C4-2B (cell line): Measurements from ENCODE around the gene NSMF.
"Not testable (repeated sequence)": the region's sequence is repeated elsewhere in the genome, so short reads cannot be mapped to it uniquely, and the experiment has no call there.

Experiments used
- H3K27ac ChIP-seq: fragments of 450-650 bp; 2 replicates; pipeline ENCODE4 v1.5.1; 2017
- ZFX ChIP-seq: fragments of 450-650 bp; IDR thresholded peaks from 2 replicates; pipeline ENCODE4 v1.6.1; 2017
- TF ChIP-seq, protein P1 (sequence below): fragments of 450-650 bp; conservative IDR thresholded peaks from 2 replicates; pipeline ENCODE4 v1.5.1; 2017; ENCODE audit warnings: mild to moderate bottlenecking

The NSMF gene

DNA sequence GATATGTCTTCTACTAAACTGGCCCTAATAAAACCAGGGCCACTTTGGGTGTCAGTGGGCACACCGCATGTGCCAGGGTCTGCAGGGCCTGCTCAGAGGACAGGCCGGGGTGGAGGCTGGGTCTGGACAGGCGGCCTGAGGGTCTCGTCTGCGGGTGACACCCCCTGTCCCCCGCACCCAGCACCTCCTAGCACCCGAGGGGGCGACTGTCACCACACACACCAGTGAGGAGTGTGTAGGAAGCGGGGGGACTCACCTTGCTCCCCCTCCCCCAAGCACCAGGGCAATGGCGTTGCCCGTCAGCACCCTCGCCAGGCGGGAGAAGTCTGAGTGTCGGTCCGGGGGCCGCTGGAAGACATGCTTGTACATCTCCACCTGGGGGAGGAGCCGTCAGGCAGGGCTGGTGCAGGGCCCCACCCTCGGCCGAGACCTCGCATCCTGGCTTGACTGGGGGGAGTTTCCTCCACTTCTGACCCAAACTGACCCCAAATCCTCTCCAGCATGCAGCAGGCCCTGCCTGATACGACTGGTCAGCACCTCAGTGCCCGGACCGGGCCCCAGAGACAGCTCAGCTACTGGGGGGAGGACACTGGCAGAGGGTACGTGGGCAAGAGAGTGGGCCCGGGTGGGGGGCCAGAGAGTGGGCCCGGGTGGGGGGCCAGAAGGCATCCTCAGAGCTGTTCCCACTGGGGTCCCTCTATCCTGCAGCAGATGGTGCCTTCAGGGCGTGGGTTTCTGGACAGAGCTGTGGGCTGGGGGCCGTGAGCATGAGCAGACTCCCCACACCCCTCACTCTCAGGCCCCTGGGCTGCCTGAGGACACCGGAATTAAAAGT lies 18.9 kb upstream of the NSMF start:
- H3K27ac ChIP-seq: no peak overlapping the region
- TF ChIP-seq, protein P1, sequence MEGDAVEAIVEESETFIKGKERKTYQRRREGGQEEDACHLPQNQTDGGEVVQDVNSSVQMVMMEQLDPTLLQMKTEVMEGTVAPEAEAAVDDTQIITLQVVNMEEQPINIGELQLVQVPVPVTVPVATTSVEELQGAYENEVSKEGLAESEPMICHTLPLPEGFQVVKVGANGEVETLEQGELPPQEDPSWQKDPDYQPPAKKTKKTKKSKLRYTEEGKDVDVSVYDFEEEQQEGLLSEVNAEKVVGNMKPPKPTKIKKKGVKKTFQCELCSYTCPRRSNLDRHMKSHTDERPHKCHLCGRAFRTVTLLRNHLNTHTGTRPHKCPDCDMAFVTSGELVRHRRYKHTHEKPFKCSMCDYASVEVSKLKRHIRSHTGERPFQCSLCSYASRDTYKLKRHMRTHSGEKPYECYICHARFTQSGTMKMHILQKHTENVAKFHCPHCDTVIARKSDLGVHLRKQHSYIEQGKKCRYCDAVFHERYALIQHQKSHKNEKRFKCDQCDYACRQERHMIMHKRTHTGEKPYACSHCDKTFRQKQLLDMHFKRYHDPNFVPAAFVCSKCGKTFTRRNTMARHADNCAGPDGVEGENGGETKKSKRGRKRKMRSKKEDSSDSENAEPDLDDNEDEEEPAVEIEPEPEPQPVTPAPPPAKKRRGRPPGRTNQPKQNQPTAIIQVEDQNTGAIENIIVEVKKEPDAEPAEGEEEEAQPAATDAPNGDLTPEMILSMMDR: no peak
- TF ChIP-seq ZFX: no peak

DNA sequence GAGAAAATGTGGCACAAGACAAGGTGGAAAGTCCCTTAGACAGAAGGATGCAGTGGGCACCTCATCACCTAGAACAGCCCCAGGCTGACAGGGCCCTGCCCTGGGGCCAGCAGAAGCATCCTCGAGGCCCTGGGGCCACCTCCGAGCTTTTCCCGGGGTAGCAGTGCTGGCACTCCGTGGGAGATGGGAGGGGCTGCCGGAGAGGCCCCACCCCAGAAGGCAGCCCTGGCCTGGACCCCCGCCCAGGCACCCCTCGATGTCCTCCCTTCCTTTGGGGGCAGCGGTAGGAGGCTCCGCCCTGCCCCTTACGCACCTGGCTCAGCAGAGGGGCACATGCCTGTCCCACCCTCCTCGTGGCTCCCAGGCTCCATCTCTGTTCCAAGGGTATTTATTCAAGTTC lies 17.7 kb upstream of the NSMF start:
- TF ChIP-seq ZFX: no peak
- TF ChIP-seq, protein P1: no peak
- no peak overlapping the region for H3K27ac ChIP-seq

DNA sequence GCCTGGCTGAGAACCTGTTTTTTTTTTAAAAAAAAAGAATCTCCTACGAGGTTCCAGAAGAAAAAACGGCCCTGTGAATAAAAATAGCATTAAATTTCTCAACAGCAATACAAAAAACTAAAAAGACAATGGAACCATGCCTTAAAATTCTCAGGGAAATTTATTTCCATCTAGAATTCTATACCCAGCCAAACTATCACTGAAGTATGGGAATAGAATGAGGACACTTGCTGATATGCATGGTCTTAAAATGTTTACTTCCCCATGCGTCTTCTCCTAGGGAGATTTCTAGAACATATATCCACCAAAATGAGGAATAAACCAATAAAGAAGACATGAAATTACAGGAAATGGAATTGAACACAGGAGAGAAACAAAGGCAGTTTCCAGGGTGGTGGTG lies 16.5 kb upstream of the NSMF start:
- TF ChIP-seq, protein P1: no peak
- TF ChIP-seq ZFX: no peak
- H3K27ac ChIP-seq: no peak overlapping the region

DNA sequence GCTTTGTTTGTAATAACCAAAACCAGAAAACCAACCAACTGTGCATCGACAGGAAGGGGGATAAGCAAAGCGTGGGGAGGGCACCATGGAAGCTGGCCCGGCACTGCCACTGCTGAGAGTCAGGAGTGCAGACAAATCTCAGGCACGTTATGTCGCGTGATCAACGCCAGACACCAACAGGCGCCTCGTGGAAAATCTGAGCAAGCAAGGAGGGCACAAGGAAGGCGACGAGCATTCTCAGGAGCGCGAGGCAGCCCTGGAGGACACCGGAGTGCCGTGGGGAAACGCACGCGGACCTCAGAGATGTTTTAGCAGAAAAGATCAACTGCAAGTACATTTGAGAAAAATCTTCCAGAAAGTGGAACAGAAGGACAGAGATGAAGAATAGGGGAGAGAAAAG lies 15.1 kb upstream of the NSMF start:
- no peak overlapping the region for H3K27ac ChIP-seq
- TF ChIP-seq, protein P1: no peak
- no peak for TF ChIP-seq ZFX

DNA sequence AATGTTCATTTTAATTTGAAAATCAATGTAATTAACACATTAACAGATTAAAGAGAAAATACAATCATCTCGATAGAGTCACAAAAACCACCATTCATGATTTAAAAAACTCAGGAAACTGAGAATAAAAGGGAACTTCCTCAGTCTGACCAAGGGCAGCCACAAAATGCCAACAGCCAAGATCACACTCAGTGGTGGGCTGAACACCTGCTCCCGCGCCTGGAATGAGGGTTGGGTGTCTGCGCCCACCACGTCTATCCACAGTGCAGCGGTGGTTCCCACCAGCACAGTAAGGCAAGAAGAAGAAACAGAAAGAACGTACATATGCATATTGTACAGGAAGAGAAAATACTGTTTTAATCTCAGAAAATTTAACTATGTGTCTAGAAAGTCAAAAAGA lies 11.7 kb upstream of the NSMF start:
- TF ChIP-seq, protein P1: no peak
- no peak for TF ChIP-seq ZFX
- no peak overlapping the region for H3K27ac ChIP-seq

DNA sequence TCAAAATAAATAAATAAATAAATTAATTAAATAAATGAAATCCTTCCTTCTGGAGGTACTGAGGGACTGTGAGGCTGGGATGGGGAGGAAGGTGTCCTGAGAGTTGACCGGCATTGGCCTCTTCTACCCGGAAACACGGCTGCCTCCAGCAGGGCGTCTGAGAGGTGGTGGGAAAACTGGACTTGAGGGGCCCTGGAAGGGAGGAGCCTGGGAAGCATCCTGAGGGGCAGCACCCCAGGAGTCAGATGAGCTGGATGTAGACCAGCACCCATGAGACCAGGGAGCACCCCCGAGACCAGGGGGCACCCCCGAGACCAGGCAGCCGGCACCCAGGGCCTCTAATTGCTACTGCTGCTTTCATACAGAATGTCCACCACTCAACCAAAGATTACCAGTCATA lies 8.8 kb upstream of the NSMF start:
- no peak overlapping the region for H3K27ac ChIP-seq
- TF ChIP-seq ZFX: no peak
- TF ChIP-seq, protein P1: no peak

DNA sequence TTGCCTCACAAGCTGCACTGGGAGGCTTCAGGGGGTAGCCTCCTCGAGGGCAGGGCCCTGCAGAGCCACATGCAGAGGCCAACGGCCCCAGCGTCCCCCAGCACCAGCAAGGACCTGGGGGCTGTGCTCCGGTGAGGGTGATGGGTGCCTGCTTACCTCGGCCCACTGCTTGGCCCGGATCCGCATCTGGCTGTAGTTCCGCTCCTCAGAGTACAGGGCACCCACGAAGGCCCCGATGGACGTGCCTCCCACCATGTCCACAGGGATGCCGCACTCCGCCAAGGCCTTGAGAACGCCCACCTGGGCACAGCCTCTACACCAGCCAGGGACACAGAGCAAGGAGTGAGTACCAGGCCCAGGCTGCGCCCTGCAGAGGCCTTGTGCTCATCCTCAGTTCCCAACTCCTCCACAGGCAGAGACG lies 8.0 kb upstream of the NSMF start:
- no peak overlapping the region for H3K27ac ChIP-seq
- no peak for TF ChIP-seq ZFX
- TF ChIP-seq, protein P1: no peak

DNA sequence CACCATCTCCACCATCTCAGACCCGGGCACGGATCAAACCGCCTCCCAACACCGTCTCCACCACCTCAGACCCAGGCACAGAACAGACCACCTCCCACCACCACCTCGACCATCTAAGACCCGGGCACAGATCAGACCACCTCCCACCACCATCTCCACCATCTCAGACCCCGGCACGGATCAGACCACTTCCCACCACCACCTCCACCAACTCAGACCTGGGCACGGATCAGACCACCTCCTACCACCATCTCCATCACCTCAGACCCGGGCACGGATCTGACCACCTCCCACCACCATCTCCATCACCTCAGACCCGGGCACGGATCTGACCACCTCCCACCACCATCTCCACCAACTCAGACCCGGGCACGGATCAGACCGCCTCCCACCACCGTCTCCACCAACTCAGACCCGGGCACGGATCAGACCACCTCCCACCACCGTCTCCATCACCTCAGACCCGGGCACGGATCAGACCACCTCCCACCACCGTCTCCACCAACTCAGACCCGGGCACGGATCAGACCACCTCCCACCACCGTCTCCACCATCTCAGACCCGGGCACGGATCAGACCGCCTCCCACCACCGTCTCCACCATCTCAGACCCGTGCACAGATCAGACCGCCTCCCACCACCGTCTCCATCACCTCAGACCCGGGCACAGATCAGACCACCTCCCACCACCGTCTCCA lies 7.4 kb upstream of the NSMF start:
- H3K27ac ChIP-seq: not testable (repeated sequence)
